RWPE1 (cell line): ENCODE results near the gene ASRGL1.
"Not testable (repeated sequence)": the region's sequence is repeated elsewhere in the genome, so short reads cannot be mapped to it uniquely, and the experiment has no call there.

Experiments
- CTCF ChIA-PET: fragments of 350-600 bp; sonication (Branson Sonifier 250); formaldehyde crosslinking; extraction: SDS; loops from one replicate; lab custom pipeline; 2021; lab: Yijun Ruan, JAX
- POLR2A ChIA-PET: fragments of 400-600 bp; formaldehyde crosslinking; extraction: SDS; loops from one replicate; lab custom pipeline; 2020; ENCODE audit warnings: antibody characterized with exemption; ENCODE audit not compliant: low non-redundant PET; lab: Yijun Ruan, JAX
- DNase-seq: peaks from one replicate; pipeline ENCODE4 v3.0.0; 2012; ENCODE audit warnings: low spot score
- H3K27ac ChIP-seq: fragments of 450-650 bp; 2 replicates; pipeline ENCODE4 v1.5.1; 2017
- CTCF ChIP-seq: fragments of 450-650 bp; conservative IDR thresholded peaks from 2 replicates; pipeline ENCODE4 v1.5.1; 2017; ENCODE audit warnings: low read depth, mild to moderate bottlenecking

Gene ASRGL1

DNA sequence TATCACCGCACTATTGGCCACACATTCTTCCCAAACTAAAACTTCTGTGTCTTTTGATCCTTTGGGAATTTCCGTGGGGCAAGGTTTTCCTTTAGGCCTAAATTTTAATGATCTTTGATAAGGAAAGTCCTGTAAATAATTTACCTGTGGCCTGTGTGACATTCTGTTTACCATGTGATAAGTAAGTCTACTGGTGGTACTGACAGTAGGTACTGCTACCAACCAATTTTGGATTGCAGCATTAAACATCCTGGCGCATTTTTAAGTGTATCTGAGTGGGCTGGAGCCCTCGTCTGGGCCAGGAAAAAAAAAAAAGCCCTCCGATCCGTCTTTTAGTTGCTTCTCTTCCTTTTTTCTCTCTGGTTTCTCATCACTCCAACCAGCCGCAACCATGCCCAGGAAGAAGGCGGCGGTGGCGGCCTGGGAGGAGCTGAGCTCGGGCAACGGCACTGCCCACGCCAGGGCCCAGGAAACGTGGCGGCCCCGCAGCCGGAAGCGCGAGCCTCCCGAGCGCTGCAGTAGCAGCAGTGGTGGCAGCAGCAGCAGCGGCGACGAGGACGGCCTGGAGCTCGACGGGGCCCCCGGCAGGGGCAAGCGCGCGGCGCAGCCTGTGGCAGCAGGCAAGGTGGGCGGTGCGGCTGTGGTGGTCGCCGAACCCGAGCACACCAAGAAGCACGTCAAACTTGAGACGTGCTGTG, 33.6 kb downstream of the ASRGL1 start:
- ChIA-PET CTCF (no interaction called here), POLR2A (no interaction called here)
- TF ChIP-seq CTCF, result no peak
- no peak overlapping the region for H3K27ac ChIP-seq
- no peak for DNase-seq

GRCh38 chr11:62372871-62373270, 35.6 kb downstream of the ASRGL1 start:
- H3K27ac ChIP-seq, result no peak overlapping the region

GRCh38 chr11:62373464-62374119, 36.3 kb downstream of the ASRGL1 start:
- DNase-seq, result no peak
- ChIA-PET CTCF (no interaction called here), POLR2A (no interaction called here)
- no peak overlapping the region for H3K27ac ChIP-seq
- TF ChIP-seq CTCF, result no peak

More at GRCh38 chr11:62372871-62373270, 35.6 kb downstream of the ASRGL1 start:
- CTCF ChIA-PET, result no interaction called here
- TF ChIP-seq CTCF, result no peak
- POLR2A ChIA-PET, result no interaction called here
- DNase-seq, result no peak

- POLR2A ChIA-PET, result no interaction called here
- CTCF ChIA-PET, result no interaction called here
- no peak for TF ChIP-seq CTCF
- no peak overlapping the region for H3K27ac ChIP-seq
- DNase-seq, result no peak
Observed at GRCh38 chr11:62374801-62375200, 37.6 kb downstream of the ASRGL1 start.

- POLR2A ChIA-PET, result not testable (repeated sequence)
Observed at GRCh38 chr11:62378459-62379063, 41.3 kb downstream of the ASRGL1 start.

DNA sequence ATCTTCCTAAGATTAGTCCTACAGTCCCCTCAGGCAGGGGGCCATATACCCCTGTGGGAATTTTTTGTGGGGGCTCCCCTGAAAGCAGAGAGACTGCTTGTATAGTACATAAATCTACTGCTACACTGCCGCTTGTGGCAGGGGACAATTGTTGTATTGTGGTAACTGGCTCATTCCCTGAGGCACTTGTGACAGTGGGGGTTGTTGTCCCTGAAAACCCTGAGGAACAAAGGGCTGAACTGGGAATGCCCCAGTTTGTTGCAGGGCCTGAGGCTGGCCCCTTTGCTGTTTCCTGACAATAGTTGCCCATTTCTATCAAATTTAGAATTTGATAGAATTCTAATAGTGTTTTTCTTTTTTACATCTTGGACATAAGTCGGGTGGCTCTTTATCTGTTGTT, 42.3 kb downstream of the ASRGL1 start:
- CTCF ChIA-PET, result interaction anchor here (0.5 to 1.7 kb wide), 3 partner anchors 39 to 426 kb away, joined by 3 to 6 read pairs (median 4); partner anchors contain the start of gene NXF1
- POLR2A ChIA-PET, DNase-seq, H3K27ac ChIP-seq: not testable (repeated sequence)

More at GRCh38 chr11:62378459-62379063, 41.3 kb downstream of the ASRGL1 start:
- CTCF ChIA-PET, result interaction anchor here (0.7 to 1.7 kb wide), 2 partner anchors 38 to 121 kb away, joined by 3 to 6 read pairs; no protein-coding TSS in a partner anchor
- peak; percentile 25; the same call in 1 of the 2 replicates for TF ChIP-seq CTCF
- not testable (repeated sequence) for DNase-seq, H3K27ac ChIP-seq
